Endothelial cell of umbilical vein (primary cell): Measurements from ENCODE around the gene MAST1. TPM values are rescaled to one million over a fixed set of nuclear protein-coding genes. Genes with fewer than 3 reads are reported as not detected.

Experiments
- BruUV-seq: library from RNA; stranded (reverse); fragments of 400-500 nt; replicated peaks from 2 replicates; lab custom pipeline; 2021; lab: Mats Ljungman, UMichigan
- CTCF ChIA-PET: fragments of 300-600, 350-600 bp; sonication (Branson Sonifier 250); formaldehyde crosslinking; loops from one replicate; lab custom pipeline; 2021; ENCODE audit warnings: antibody characterized with exemption, inconsistent platforms; lab: Charles Lee
- POLR2A ChIA-PET: fragments of 300-600, 350-600 bp; sonication (Branson Sonifier 250); formaldehyde crosslinking; loops from one replicate; lab custom pipeline; 2021; ENCODE audit warnings: antibody characterized with exemption, inconsistent platforms; lab: Charles Lee
- DNase-seq: peaks from one replicate; pipeline ENCODE4 v3.0.0-alpha.2; 2011; ENCODE audit warnings: low read depth, low spot score
- FAIRE-seq: peaks from 2 replicates; lab custom pipeline; 2011; peaks lifted over from hg19 to GRCh38; lab: Jason Lieb, UNC
- H2AFZ ChIP-seq: 2 replicates; pipeline ENCODE4 v1.6.0; 2012; ENCODE audit warnings: low read depth, low read length, control low read depth, inconsistent platforms
- H3K27ac ChIP-seq: 2 replicates; pipeline ENCODE4 v1.5.1; 2011; ENCODE audit warnings: low read depth, mild to moderate bottlenecking, control low read depth, low read length, moderate library complexity; ENCODE audit not compliant: insufficient read depth
- H3K27me3 ChIP-seq, 2 experiments: 2 replicates each; pipeline versions ENCODE4 v1.6.0 to v1.6.1; 2011; ENCODE audit warnings: low read length in 2 of 2, mixed read lengths in 1 of 2; ENCODE audit not compliant: control insufficient read depth in 2 of 2, insufficient read depth in 2 of 2
- H3K36me3 ChIP-seq, 2 experiments: 2 replicates in 1 of 2; 3 replicates in 1 of 2; pipeline ENCODE4 v1.5.1; 2011; ENCODE audit warnings: low read length in 2 of 2, mild to moderate bottlenecking in 1 of 2, moderate library complexity in 1 of 2; ENCODE audit not compliant: control insufficient read depth in 2 of 2, insufficient read depth in 2 of 2; ENCODE audit errors: extremely low read depth in 1 of 2
- H3K4me1 ChIP-seq: 3 replicates; pipeline ENCODE4 v1.5.1; 2011; ENCODE audit warnings: mild to moderate bottlenecking, low read length; ENCODE audit not compliant: control insufficient read depth, insufficient read depth; ENCODE audit errors: extremely low read depth
- H3K4me2 ChIP-seq: 2 replicates; pipeline ENCODE4 v1.6.1; 2011; ENCODE audit warnings: low read length, control low read depth, mixed read lengths; ENCODE audit not compliant: insufficient read depth
- H3K4me3 ChIP-seq, 3 experiments: fragments of 200-600 bp in 1 of 3; sonication (generic), shearing (Covaris generic) in 1 of 3; replicated peaks in 1 of 3; 2 replicates each; pipeline ENCODE4 v1.5.1; 2011 to 2016; ENCODE audit warnings: control low read depth in 3 of 3, low read length in 3 of 3, mild to moderate bottlenecking in 2 of 3, inconsistent platforms in 1 of 3, low read depth in 1 of 3, moderate library complexity in 1 of 3; ENCODE audit not compliant: insufficient read depth in 1 of 3
- H3K79me2 ChIP-seq: 2 replicates; pipeline ENCODE4 v1.6.0; 2012; ENCODE audit warnings: low read length, inconsistent platforms; ENCODE audit not compliant: control insufficient read depth, insufficient read depth
- H3K9ac ChIP-seq: replicated peaks from 2 replicates; pipeline ENCODE3; 2011; ENCODE audit warnings: low read length, control low read depth; ENCODE audit not compliant: insufficient read depth; ENCODE audit errors: extremely low read depth
- H3K9me1 ChIP-seq: replicated peaks from 3 replicates; pipeline ENCODE4 v1.6.0; 2011; ENCODE audit warnings: mild to moderate bottlenecking, low read length; ENCODE audit not compliant: control insufficient read depth, insufficient read depth; ENCODE audit errors: extremely low read depth
- H3K9me3 ChIP-seq: replicated peaks from 2 replicates; pipeline ENCODE4 v1.5.1; 2012; ENCODE audit warnings: low read length, inconsistent platforms; ENCODE audit not compliant: control insufficient read depth, insufficient read depth
- H4K20me1 ChIP-seq: replicated peaks from 2 replicates; pipeline ENCODE3; 2011; ENCODE audit warnings: mild to moderate bottlenecking, low read length; ENCODE audit not compliant: control insufficient read depth, insufficient read depth; ENCODE audit errors: extremely low read depth
- EZH2 ChIP-seq: IDR thresholded peaks from 2 replicates; pipeline ENCODE4 v1.6.1; 2012; ENCODE audit warnings: borderline replicate concordance, low read depth, mild to moderate bottlenecking, moderate library complexity, low read length, inconsistent platforms; ENCODE audit not compliant: severe bottlenecking
- JUN ChIP-seq: IDR thresholded peaks from 2 replicates; pipeline ENCODE4 v1.6.1; 2011; ENCODE audit warnings: borderline replicate concordance, low read depth; ENCODE audit not compliant: insufficient read length, insufficient read depth
- MYC ChIP-seq: IDR thresholded peaks from one replicate; pipeline ENCODE4 v1.6.1; 2011; ENCODE audit warnings: mild to moderate bottlenecking, low read depth, low read length
- POLR2A ChIP-seq: IDR thresholded peaks from 2 replicates; pipeline ENCODE4 v1.6.1; 2012; ENCODE audit warnings: low read depth, mild to moderate bottlenecking, control low read depth, low read length
- POLR2AphosphoS5 ChIP-seq: IDR thresholded peaks from 2 replicates; pipeline ENCODE4 v1.6.1; 2012; ENCODE audit warnings: low read depth, mild to moderate bottlenecking, control low read depth, low read length, moderate library complexity; ENCODE audit not compliant: insufficient read depth
- dilution Hi-C: fragments of 300-500 bp; cut with MboI; formaldehyde crosslinking; loops from one replicate; pipeline ENCODE4 v1.15.0; 2019; ENCODE audit warnings: low sequenced_read_pairs; ENCODE audit not compliant: extremely low pct_ligation_motif_present
- intact Hi-C: fragments of 100-400 bp; cut with micrococcal nuclease; formaldehyde crosslinking; loops from one replicate; pipeline ENCODE4 v1.10.0; 2022
- polyA plus RNA-seq, 4 experiments: library from polyadenylated mRNA; depleted of rRNA in 3 of 4; stranded (reverse) in 3 of 4; unstranded in 1 of 4; fragments of >200 nt; gene quantifications; 2 replicates each; pipeline versions ENCODE4 v1.2.1 to v1.2.3, GENCODE V29; 2011 to 2012; ENCODE audit warnings: missing spikeins in 1 of 4
- total RNA-seq: library from RNA; stranded (reverse); gene quantifications from 2 replicates; pipeline ENCODE4 v1.2.3, GENCODE V29; 2021
- TF ChIP-seq, protein P1 (sequence below): IDR thresholded peaks from 2 replicates; pipeline ENCODE4 v1.6.1; 2011; ENCODE audit not compliant: insufficient read depth, insufficient read length
- TF ChIP-seq, protein P2 (sequence below), 2 donors: IDR thresholded peaks; 1 replicate in 1 of 2; 2 replicates in 1 of 2; pipeline ENCODE4 v1.5.1; 2011; ENCODE audit warnings: low read length in 2 of 2, mild to moderate bottlenecking in 2 of 2, moderate library complexity in 2 of 2, control low read depth in 1 of 2, inconsistent platforms in 1 of 2, low read depth in 1 of 2; ENCODE audit not compliant: insufficient read depth in 1 of 2; ENCODE audit errors: extremely low read depth in 1 of 2

The MAST1 gene
- total and polyA plus RNA-seq, 2 donors (not counting 3 experiments of a cell fraction or from before 2014, with no cell fraction given): 0.13 to 0.46 TPM

DNA sequence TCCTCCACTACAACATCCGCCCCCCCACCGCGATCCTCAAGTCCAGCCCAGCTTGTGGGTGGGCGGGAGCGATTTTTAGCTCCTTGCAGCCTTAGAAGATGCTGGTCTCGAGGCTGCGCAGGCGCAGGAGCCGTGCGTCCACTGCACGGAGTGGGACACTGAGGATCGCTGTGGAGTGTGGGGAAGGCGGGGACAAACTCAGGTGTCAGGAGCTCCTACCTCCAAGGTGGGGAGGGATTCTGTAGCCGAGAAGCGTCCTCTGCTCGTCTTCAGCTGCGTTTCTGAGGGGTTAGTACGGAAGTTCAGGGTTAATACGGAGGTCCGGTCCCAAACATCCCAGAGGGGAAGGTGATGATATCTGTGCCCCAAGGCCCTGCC is 3.8 kb upstream of the MAST1 start, which contains the start of gene RTBDN:
TSS of gene RTBDN (minus strand) at position 14 of the 378 bp plus-strand sequence. CDS start 4,600 bp downstream, outside the sequence.
- Histone ChIP-seq H3K9me3 (no peaks in the 10 kb centered on the region), H4K20me1 (no peaks in the 10 kb centered on the region), H3K27me3 (peaks cover 50 to 62% of the 10 kb centered on the region in 2 experiments), H3K36me3 (no peaks in the 10 kb centered on the region), H3K9ac (no peak within 1 kb of the TSS), H3K79me2 (no peaks in the 10 kb centered on the region), H3K4me1 (no peaks in the 10 kb centered on the region), H3K4me3 (peak within 1 kb of the TSS in 1 of 3 experiments; percentile 22), H3K27ac (no peak within 1 kb of the TSS), H3K9me1 (no peaks in the 10 kb centered on the region), H3K4me2 (no peak within 1 kb of the TSS), H2AFZ (no peak within 1 kb of the TSS)
- no TSS peak for BruUV-seq
- TF ChIP-seq, protein P1, sequence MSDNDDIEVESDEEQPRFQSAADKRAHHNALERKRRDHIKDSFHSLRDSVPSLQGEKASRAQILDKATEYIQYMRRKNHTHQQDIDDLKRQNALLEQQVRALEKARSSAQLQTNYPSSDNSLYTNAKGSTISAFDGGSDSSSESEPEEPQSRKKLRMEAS: no peak
- TF ChIP-seq MYC (no peak), JUN (no peak), EZH2 (peak; percentile 79), POLR2AphosphoS5 (no peak), POLR2A (no peak)
- TF ChIP-seq, protein P2, sequence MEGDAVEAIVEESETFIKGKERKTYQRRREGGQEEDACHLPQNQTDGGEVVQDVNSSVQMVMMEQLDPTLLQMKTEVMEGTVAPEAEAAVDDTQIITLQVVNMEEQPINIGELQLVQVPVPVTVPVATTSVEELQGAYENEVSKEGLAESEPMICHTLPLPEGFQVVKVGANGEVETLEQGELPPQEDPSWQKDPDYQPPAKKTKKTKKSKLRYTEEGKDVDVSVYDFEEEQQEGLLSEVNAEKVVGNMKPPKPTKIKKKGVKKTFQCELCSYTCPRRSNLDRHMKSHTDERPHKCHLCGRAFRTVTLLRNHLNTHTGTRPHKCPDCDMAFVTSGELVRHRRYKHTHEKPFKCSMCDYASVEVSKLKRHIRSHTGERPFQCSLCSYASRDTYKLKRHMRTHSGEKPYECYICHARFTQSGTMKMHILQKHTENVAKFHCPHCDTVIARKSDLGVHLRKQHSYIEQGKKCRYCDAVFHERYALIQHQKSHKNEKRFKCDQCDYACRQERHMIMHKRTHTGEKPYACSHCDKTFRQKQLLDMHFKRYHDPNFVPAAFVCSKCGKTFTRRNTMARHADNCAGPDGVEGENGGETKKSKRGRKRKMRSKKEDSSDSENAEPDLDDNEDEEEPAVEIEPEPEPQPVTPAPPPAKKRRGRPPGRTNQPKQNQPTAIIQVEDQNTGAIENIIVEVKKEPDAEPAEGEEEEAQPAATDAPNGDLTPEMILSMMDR (IDR thresholded peaks at IDR 0.05; ENCODE audit: extremely low read depth in 1 of 2, insufficient read depth in 1 of 2, low read depth in 1 of 2, low read length in 2 of 2): no peak
- no peak for DNase-seq
- dilution Hi-C loops (no loop called here), intact Hi-C loops (no loop called here)
- POLR2A ChIA-PET: no interaction called here
- FAIRE-seq: no peak
- CTCF ChIA-PET: interaction anchor here (1.0 to 1.8 kb wide), 5 partner anchors 10 to 68 kb away, joined by 3 to 5 read pairs (median 4); no protein-coding TSS in a partner anchor
